Motor neuron (in vitro differentiated cells): ENCODE results near the gene NANOS1. TPM values are rescaled to one million over a fixed set of nuclear protein-coding genes. Genes with fewer than 3 reads are reported as not detected.

Source experiments
- ATAC-seq, 8 experiments: fragments of 200-7000 bp; cut with Tn5 transposase; replicated peaks in 6 of 8; 2 replicates each; pipeline ENCODE4 v1.8.0; 2021; ENCODE audit warnings: mild to moderate bottlenecking in 8 of 8, moderate library complexity in 8 of 8
- H3K27ac ChIP-seq, 2 donors: fragments of 250-450 bp; sonication (Bioruptor Pico); 2 replicates each; pipeline ENCODE4 v1.9.0; 2021; ENCODE audit warnings: antibody characterized with exemption in 2 of 2, mild to moderate bottlenecking in 2 of 2, moderate library complexity in 1 of 2
- H3K4me1 ChIP-seq, 2 donors: fragments of 250-450 bp; sonication (Bioruptor Pico); replicated peaks in 1 of 2; 2 replicates each; pipeline ENCODE4 v1.6.1; 2021; ENCODE audit warnings: antibody characterized with exemption in 2 of 2, mild to moderate bottlenecking in 2 of 2, moderate library complexity in 1 of 2
- H3K4me3 ChIP-seq, 5 donors: fragments of 250-450 bp; sonication (Bioruptor Pico); 2 replicates each; pipeline ENCODE4 v1.9.0; 2021; ENCODE audit warnings: antibody characterized with exemption in 5 of 5, mild to moderate bottlenecking in 5 of 5, moderate library complexity in 4 of 5
- WGBS, 10 experiments: fragments of 450-650 bp; shearing (Covaris generic); methylation state at CpG; one replicate each; pipeline ENCODE4 v1.0.0; 2022; 5-methylcytosine and 5-hydroxymethylcytosine counted together
- in situ Hi-C, 9 experiments: fragments of 400-800 bp; cut with MboI; loops; one replicate each; pipeline ENCODE4 v1.15.0; 2021; ENCODE audit warnings: low sequenced_read_pairs in 9 of 9, low pct_unique_long_range_greater_than_20kb in 2 of 9; ENCODE audit not compliant: unreplicated experiment in 9 of 9
- total RNA-seq, 8 experiments: library from RNA; unstranded; fragments of 300-600 nt; gene quantifications; 2 replicates each; pipeline versions ENCODE4 v1.2.3 to v1.2.4, GENCODE V29; 2022

The NANOS1 gene
- total RNA-seq, 8 experiments from 2014 or later, result 1.1 to 26.4 (median 6.7) TPM

GRCh38 chr10:119049361-119049760, 19.8 kb downstream of the NANOS1 start:
- no peak overlapping the region for H3K27ac ChIP-seq
- no peaks in the 10 kb centered on the region for H3K4me1 ChIP-seq
- in situ Hi-C loops, result no loop called here
- ATAC-seq, result no peak
- 80 to 100% (median 98%) methylated on average over 1 to 4 of the region's 5 CpGs for WGBS, 10 experiments
- no peak overlapping the region for H3K4me3 ChIP-seq

GRCh38 chr10:119049777-119050176, 20.3 kb downstream of the NANOS1 start:
- no peak for ATAC-seq
- WGBS, 10 experiments, result 93 to 99% (median 97%) methylated on average over 9 to 14 of the region's 14 CpGs; no CpG with 5 or more reads in 1 of the 10 experiments
- in situ Hi-C loops, result no loop called here
- no peaks in the 10 kb centered on the region for H3K4me1 ChIP-seq
- H3K4me3 ChIP-seq, result no peak overlapping the region
- H3K27ac ChIP-seq, result no peak overlapping the region

DNA sequence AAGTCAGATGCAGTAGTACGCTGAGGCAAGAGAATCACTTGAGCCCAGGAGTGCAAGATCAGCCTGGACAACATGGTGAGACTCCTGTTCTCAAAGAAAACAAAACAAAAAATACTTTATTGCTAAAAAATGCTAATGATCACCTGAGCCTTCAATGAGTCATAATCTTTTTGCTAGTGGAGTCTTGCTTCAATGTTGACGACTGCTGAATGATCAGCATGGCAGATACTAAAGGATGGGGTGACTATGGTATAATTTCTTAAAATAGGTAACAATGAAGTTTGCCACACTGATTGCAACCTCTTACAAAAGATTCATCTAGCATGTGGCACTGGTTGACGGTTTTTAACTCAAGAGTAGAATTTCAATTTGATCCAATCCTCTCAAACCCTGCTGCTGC, 22.3 kb downstream of the NANOS1 start:
- ATAC-seq, result peak in 1 of 8 experiments; percentile 17
- in situ Hi-C loops, result no loop called here
- no peak overlapping the region for H3K4me3 ChIP-seq
- WGBS, 10 experiments, result 78 to 100% (median 97%) methylated on average over 1 to 3 of the region's 3 CpGs
- no peaks in the 10 kb centered on the region for H3K4me1 ChIP-seq
- H3K27ac ChIP-seq, result no peak overlapping the region

DNA sequence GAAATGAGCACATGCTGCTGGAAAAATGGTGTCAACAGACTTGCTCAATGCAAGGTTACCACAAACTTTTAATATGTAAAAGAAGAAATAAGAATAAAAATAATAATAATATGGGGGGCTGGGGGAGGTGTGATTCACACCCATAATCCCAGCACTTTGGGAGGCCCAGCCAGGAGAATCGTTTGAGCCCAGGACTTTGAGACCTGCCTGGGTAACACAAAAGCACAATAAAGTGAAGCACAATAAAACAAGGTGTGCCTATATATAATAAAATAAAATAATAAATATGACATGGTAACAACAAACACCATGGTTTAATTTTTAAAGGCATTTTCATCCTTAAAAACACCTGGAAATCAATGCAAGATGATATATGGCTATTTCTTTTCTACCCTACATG, 26.0 kb downstream of the NANOS1 start:
- Histone ChIP-seq H3K4me3 (no peak overlapping the region), H3K4me1 (no peaks in the 10 kb centered on the region), H3K27ac (no peak overlapping the region)
- in situ Hi-C loops, result no loop called here
- 78 to 100% (median 100%) methylated on average over 1 of the region's 1 CpG; no CpG with 5 or more reads in 4 of the 10 experiments for WGBS, 10 experiments
- no peak for ATAC-seq

GRCh38 chr10:119058010-119058409, 28.5 kb downstream of the NANOS1 start:
- ATAC-seq, result no peak
- no peak overlapping the region for H3K4me3 ChIP-seq
- H3K27ac ChIP-seq, result no peak overlapping the region
- no peaks in the 10 kb centered on the region for H3K4me1 ChIP-seq
- WGBS, 10 experiments, result 85 to 99% (median 92%) methylated on average over 10 to 11 of the region's 11 CpGs
- in situ Hi-C loops, result no loop called here

DNA sequence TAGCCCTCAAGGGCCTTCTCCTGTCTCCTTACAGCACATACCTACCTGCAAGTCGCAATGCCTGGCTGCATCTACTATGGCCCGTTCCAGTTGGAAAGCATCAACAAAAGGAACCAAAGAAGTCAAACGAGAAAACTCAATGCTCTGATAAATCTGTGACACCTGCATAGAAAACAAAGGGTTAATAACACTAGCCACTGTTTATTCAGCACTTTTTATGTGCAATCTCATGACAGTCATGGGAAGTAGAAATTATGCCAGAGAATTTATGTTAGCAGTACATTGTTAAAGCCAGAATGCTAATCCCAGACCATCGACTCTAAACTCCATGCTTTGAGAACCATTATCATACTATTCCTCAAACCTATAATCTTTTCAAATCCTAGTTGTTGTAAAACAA, 30.0 kb downstream of the NANOS1 start:
- H3K4me1 ChIP-seq, result no peaks in the 10 kb centered on the region
- WGBS, 10 experiments, result 40 to 100% (median 93%) methylated on average over 1 to 4 of the region's 4 CpGs
- in situ Hi-C loops, result no loop called here
- no peak overlapping the region for H3K27ac ChIP-seq
- ATAC-seq, result no peak
- H3K4me3 ChIP-seq, result no peak overlapping the region

- ATAC-seq, result no peak
- Histone ChIP-seq H3K4me1 (no peaks in the 10 kb centered on the region), H3K4me3 (no peak overlapping the region), H3K27ac (no peak overlapping the region)
- WGBS, 10 experiments, result 60 to 100% (median 100%) methylated on average over 1 of the region's 1 CpG; no CpG with 5 or more reads in 1 of the 10 experiments
- in situ Hi-C loops, result no loop called here
Measured at GRCh38 chr10:119060107-119060506, 30.6 kb downstream of the NANOS1 start.

- Histone ChIP-seq H3K4me3 (no peak overlapping the region), H3K4me1 (no peaks in the 10 kb centered on the region), H3K27ac (no peak overlapping the region)
- no peak for ATAC-seq
- in situ Hi-C loops, result no loop called here
- WGBS, 10 experiments, result 50 to 100% (median 83%) methylated on average over 1 of the region's 1 CpG; no CpG with 5 or more reads in 1 of the 10 experiments
Measured at GRCh38 chr10:119061352-119061751, 31.8 kb downstream of the NANOS1 start.

GRCh38 chr10:119061926-119062325, 32.4 kb downstream of the NANOS1 start:
- in situ Hi-C loops, result no loop called here
- WGBS, 10 experiments, result 78 to 100% (median 96%) methylated on average over 1 to 2 of the region's 2 CpGs; no CpG with 5 or more reads in 2 of the 10 experiments

GRCh38 chr10:119070395-119071165, 41.1 kb downstream of the NANOS1 start:
- WGBS, 10 experiments, result 91 to 100% (median 96%) methylated on average over 5 to 9 of the region's 9 CpGs
- ATAC-seq, result no peak
- Histone ChIP-seq H3K4me3 (no peak overlapping the region), H3K4me1 (no peaks in the 10 kb centered on the region), H3K27ac (no peak overlapping the region)
- in situ Hi-C loops, result no loop called here

More at GRCh38 chr10:119061926-119062325, 32.4 kb downstream of the NANOS1 start:
- no peak for ATAC-seq
- Histone ChIP-seq H3K4me3 (no peak overlapping the region), H3K4me1 (no peaks in the 10 kb centered on the region), H3K27ac (no peak overlapping the region)

GRCh38 chr10:119073584-119073983, 44.1 kb downstream of the NANOS1 start:
- H3K27ac ChIP-seq, result no peak overlapping the region
- H3K4me1 ChIP-seq, result peaks cover 0 to 2% of the 10 kb centered on the region in 2 donors
- WGBS, 10 experiments, result 39 to 100% (median 90%) methylated on average over 1 to 6 of the region's 6 CpGs
- no peak overlapping the region for H3K4me3 ChIP-seq
- no peak for ATAC-seq
- in situ Hi-C loops, result no loop called here

- no peak for ATAC-seq
- Histone ChIP-seq H3K4me3 (peak overlapping the region; percentile 60 to 92 (median 74)), H3K27ac (no peak overlapping the region), H3K4me1 (peaks cover 5 to 8% of the 10 kb centered on the region in 2 donors)
- WGBS, 10 experiments, result 6 to 70% (median 29%) methylated on average over 6 to 10 of the region's 10 CpGs
- in situ Hi-C loops, result no loop called here
Measured at GRCh38 chr10:119078422-119079179, 49.1 kb downstream of the NANOS1 start.
